NCI-H1105 treated with DMSO at 0.1 percent for 48 hours (cell line): ENCODE results near the gene FOXF1.

ENCODE experiments used
- DNase-seq: peaks from one replicate; lab custom pipeline; 2025; lab: John Stamatoyannopoulos, UW

FOXF1 gene

GRCh38 chr16:86510465-86511261, at the start of gene FOXF1:
TSS of gene FOXF1 (plus strand) at chr16:86510527. CDS start at chr16:86510570, 43 bp downstream.
- no peak for DNase-seq

- no peak for DNase-seq
Measured at GRCh38 chr16:86461037-86461436, 49.3 kb upstream of the FOXF1 start.

DNA sequence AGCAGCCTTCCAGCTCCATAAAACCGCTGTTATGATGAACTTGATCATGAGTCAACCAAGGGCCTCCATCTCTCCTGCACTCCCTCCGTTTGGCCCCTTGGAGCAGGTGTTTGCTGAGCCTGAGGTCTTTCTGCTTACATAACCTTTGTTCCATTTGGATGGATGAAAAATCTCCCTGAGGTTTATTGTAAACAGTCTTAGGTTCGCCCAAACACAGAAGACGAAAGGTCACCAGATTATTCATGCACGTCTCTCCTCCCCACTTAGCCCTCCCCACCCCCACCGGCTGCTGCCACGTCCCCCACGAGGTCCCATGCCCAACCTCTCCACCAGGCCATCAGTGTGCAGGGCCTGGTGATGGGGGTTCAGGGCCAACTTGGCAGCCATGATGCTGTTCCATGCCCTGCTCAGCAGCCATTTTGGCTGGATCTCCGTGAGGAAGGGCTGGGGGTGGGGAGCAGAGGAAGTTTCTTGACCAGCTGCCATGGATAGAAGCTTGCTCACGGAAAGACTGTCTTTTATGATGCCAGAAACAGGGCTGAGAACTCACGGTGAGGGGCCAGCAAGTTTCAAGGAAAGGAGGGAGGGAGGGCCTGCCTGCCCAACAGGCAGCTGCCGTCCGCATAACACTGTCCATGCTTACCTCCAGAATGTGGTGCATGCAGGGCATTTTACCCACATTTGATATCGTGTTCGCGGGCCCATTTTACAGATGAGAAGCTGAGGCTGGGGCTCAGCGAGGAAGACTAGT, 47.8 kb upstream of the FOXF1 start:
- DNase-seq, result no peak

DNA sequence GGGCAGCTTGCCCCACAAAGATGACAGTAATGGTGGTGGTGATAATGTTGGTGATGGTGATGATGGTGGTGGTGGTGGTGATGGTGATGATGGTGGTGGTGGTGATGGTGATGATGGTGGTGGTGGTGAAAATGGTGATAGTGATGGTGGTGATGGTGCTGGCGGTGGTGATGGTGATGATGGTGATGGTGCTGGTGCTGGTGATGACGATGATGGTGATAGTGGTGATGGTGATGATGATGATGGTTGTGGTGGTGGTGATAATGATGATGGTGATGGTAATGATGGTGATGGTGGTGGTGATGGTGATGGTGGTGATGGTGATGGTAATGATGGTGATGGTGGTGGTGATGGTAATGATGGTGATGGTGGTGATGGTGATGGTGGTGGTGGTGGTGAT, 46.3 kb upstream of the FOXF1 start:
- no peak for DNase-seq

- DNase-seq, result no peak
Measured at GRCh38 chr16:86465434-86465833, 44.9 kb upstream of the FOXF1 start.

DNA sequence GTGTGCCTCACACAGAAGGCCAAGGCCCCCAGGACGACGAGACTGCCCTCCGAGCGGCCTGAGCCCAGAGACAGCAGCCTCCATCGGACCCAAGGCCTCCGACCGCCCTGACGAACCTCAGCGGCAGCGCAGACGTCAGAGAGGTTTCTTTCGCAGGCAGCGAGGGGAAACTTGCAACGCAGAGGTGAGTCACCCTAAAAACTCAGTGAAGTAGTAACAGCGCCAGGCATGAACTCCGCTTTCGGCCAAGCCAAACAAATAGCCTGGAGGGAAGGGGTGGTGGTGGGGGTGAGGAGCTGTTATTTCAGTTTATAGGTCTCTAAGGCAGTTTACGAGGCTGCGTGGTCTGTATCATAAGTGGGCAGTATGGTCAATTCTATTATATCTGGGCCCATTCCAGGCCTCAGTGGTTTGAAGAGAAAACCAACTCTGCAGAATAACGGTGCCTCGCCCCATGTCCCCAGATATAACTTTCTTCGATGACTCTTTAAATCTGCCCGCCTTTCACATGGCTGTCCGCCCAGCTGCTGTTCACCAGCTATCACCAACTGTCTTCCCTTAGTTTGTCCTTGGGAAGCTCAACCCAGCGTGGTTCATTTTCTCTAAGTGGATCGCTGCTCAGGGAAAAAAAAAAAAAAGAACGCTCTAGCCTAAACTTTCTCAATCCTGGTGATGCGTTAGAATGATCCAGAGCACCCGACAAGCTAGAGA, 43.5 kb upstream of the FOXF1 start:
- DNase-seq, result no peak

DNA sequence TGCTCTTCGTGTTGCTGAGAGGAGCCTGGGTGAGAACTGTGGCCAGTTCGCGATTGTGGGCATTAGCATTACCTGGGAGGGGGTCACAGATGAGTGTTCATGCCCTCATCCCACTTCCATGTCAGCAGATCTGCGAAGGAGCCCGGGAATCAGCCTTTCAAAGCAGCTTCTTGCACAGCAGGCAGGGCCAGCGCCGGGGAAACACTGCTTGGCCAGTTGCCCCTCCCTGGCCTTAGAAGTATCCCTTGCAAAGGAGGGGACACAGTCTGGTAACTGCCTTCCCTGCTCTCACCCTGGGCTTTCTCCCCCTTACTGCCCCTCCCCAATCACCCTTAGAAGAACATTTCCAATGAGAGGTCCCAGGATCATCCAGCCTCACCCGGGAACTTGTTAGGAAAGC, 42.8 kb upstream of the FOXF1 start:
- no peak for DNase-seq

GRCh38 chr16:86470964-86471363, 39.4 kb upstream of the FOXF1 start:
- DNase-seq, result no peak

GRCh38 chr16:86471896-86472295, 38.4 kb upstream of the FOXF1 start:
- no peak for DNase-seq

GRCh38 chr16:86472366-86472765, 38.0 kb upstream of the FOXF1 start:
- no peak for DNase-seq

DNA sequence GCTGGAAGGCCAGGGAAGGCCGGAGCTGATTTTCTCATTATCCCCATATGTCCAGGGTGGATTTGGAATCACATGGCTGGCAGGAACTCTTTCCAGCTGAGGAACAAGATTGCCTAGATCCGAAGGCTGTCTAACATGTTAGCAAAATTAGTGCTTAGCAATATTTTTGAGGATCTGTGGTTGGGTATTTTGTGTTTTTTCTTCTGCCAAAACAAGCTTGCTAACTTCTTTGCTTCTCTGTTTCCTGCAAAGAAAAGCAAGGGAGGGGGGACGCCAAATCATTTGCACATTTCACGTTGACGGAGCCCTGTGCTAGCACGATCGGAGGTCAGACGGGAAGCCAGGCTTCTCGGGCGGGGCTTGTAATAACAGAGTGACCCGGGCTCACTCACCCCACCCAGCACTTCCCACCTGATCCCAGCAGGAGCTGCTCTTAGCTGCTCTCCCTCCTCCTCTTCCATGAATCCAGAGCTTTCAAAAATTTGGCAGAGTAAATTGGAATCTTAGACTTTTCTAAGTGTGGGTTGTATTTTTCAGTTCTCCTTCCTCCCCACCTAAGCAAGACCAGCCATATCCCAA, 33.3 kb upstream of the FOXF1 start:
- DNase-seq, result no peak

DNA sequence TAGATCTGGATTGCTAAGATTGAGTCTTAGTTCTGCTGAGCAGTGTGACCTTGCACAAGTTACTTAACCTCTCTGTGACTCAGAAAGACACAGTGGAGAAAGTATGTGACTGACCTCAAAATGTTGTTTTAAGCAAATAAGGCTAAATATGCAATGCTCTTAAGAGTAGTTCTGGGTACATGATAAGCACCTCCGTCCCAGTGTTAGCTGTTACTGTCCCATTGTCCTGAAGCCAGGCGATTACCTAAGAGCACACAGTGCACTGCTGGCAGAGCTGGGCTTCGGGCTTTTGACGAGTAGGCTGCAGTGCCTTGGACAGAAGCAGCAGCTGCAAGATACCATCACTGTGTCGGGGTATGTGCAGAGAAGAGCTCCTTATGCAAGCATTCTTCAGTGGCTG, 32.7 kb upstream of the FOXF1 start:
- DNase-seq, result no peak

DNA sequence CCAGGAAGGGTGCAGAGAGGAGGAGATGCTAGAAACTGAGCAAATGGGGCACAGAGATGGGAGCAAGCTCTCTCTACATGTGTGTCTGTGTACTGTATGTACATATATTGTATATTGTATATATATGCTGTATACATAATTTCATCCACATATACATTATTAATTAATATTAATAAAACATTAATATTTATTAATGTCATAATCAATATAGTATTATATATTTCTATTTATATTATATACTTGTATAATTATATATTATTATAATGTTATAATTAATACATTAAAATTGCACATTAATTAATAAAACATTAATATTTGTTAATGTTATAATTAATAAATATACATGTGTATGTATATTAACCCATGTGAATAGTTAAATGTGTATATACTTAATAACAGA, 31.5 kb upstream of the FOXF1 start:
- no peak for DNase-seq

DNA sequence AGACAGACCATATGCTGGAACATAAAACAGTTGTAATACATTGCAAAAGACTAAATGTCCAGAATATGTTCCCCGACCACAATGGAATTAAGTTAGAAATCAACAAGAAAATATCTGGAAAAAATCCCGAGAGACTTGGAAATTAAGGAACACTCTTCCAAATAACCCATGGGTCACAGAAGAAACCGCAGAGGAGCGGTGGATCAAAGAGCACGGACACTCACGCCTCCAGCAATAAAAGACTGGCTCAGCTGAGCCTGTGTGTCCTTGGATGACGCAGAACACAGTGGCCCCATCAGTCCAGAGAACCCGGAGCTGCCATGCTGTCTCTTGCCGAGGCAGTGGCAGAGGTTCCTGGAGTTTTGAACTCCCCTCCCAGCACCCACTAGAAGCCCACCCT, 30.9 kb upstream of the FOXF1 start:
- DNase-seq, result no peak

DNA sequence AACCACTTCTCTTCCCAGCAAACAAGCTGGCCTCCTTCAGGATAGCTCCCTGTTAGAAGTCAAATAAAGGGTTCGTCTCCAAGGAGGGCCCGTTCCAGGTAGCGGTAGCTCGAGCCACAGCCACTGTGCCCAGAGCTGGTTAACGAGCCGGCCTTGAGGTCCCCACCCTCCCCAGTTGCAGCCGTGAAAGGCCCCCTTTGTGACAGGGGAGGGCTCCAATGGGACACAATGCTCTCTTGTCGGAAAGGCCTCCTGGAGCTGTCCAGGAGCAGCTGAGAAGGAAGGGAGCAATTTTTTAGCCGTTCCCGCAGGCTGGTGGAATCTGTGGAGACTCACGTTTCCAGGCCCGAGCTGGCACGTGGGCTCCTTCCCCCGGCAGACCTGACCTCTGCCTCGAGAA, 29.9 kb upstream of the FOXF1 start:
- no peak for DNase-seq

DNA sequence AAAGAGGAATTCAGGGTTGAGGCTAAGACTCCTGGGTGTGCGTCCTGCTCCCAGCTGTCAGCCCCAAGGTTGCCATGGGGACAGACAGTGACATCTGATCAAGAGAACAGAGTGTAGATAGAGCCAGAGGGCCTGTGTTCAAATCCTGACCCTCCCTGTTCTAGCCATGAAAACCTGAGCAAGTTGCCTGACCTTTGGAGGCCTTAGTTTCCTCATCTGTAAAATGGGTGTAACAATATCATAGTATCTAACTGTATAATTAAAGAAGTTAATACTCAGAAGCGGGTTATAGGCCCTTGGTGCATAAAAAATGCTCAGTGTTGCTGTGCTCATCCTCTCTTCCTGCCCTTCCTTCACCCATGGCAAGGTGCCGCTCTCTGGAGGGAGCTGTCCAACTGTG, 28.7 kb upstream of the FOXF1 start:
- no peak for DNase-seq

GRCh38 chr16:86484240-86484639, 26.1 kb upstream of the FOXF1 start:
- no peak for DNase-seq

DNA sequence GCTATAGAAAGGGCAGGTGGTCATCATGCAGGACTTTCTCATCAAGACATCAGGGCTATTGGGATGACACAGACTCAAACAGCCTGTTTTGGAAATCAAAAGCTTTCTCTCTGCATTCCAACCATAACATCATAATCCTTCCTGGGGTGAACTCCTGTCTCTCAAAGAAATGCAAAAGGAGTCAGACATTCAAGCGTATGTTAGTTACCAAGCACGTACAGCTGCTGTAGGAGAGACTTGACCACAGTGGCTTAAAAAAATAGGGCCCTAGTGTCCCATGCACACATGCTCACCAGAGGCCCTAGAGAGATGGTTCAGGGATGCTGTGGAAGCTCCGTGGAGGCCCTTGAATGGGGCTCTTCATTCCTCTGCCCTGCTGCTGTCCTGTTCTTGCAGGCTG, 24.6 kb upstream of the FOXF1 start:
- no peak for DNase-seq

DNA sequence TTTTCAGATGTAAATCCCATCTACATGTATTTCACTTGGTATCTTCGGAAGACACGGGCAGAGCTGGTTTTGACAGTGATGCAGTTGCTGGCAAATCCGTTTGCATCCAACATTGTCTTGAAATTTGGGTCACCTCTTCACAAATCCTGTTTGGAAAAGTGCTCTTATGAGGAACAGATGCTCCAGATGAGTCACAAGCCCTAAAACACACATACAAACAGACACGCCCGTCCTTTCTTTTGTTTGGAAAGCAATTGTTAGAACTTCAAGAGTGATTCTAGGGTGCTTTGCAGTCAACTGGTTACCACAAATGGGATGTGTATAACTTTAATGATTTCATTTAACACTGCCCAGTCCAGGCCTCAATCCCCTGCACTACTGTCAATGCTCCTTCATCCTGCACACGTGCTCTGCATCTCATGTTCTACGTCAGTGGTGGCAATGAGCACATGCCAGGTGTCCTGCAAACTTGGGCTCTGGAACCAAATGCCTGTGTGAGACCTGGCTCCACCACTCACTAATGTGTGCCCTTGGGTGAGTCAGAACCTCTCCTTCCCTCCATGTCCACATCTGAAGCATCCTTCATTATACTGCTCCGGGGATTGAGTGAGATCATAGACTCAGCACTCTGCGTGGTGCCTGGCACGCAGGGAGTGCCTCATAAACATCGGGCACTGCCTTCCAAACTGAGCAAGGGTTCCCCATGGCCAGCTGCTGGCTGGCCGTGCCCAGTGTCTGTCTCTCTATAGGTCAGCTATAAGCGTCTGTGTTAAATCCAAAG, 19.3 kb upstream of the FOXF1 start:
- no peak for DNase-seq

- DNase-seq, result no peak
Measured at GRCh38 chr16:86491640-86492023, 18.7 kb upstream of the FOXF1 start.

DNA sequence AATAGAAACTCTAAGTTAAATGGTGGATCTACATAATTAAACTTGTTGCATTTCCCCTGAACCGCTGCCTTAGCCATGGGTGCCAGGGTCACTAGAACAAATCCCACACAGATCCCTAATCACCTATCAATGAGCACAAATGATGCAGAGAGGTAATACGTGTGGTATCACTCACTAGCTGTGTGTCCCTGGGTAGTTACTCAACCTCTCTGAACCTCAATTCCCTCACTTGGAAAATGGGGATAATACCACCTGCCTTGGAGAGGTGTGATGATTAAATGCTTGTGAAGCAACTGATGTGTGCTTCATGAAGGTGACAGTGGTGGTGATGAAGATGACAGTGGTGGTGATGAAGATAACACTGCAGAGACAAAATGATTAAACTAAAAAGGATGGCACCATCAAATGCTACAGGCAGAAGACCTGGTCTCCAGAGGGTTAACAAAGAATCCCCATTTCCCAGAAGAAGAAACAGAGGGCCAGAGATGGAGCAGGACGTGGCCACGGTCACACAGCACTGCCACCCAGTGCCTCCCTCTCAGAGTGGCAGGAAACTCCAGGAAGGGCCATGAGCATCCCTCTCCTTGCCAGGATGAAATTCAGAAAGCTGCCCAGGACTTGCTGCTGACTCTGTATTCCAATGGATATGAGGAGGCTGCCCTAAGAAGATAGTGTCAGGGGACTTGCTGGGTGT, 17.9 kb upstream of the FOXF1 start:
- no peak for DNase-seq
